ENCODE measurements around the gene CST5. TPM values are rescaled to one million over a fixed set of nuclear protein-coding genes. Genes with fewer than 3 reads are reported as not detected.
A peak's percentile ranks its signal among the peaks of the same experiment; 100 is the strongest.

The CST5 gene, protein sequence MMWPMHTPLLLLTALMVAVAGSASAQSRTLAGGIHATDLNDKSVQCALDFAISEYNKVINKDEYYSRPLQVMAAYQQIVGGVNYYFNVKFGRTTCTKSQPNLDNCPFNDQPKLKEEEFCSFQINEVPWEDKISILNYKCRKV
- not detected for total RNA-seq

DNA sequence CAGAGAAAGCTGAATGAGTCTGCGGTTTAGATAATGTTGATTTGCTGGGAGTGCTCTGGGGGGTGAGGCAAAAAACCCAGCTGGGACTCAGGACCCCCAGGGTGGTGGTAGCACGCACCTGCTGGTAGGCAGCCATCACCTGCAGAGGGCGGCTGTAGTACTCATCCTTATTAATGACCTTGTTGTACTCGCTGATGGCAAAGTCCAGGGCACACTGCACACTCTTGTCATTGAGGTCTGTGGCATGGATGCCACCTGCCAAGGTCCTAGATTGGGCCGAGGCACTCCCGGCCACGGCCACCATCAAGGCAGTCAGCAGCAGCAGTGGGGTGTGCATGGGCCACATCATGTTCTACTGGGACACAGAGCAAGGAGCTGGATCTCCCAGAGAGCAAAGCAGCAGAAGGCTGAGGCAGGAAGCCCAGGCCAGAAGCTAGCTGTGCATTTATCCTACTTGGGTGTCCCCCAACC lies at the start of gene CST5:
Gene CST5, minus strand, starts transcription at position 421 of the 471 bp plus-strand sequence. Its CDS starts 72 bp downstream, at position 349.
- Mint-ChIP-seq H3K4me3 (no peak within 1 kb of the TSS), H3K4me1 (ENCODE audit: low read depth in 2 of 2) (no peaks in the 10 kb centered on the region), H3K27ac (no peak within 1 kb of the TSS), H3K36me3 (no peaks in the 10 kb centered on the region), H3K27me3 (peaks cover 2 to 7% of the 10 kb centered on the region in 2 donors), H3K9me3 (no peaks in the 10 kb centered on the region)
- DNase-seq (ENCODE audit: low spot score) (no peak), ATAC-seq (no peak)

DNA sequence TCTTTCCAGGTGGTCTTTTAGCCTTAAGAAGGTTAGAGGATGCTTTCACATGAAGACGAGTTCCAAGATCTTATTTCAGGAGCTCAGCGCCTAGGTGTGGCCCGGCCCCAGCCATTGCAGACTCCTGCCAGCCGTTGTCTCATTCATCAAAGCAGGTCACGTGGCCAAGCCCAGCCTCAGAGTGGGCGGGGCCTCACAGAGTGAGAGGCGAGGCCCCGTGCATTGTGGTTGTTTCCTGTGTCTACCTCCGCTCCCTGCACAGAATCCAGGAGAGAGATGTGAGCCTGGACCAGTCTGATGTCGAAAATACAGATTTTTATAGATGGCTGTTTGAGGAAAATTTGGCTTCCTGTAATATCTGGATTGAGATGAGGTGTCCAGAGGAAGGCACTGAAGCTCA lies 49.2 kb upstream of the CST5 start:
- no peak for ATAC-seq
- Mint-ChIP-seq H3K36me3 (peaks cover 12% of the 10 kb centered on the region), H3K9me3 (peaks cover 8% of the 10 kb centered on the region), H3K27ac (no peak overlapping the region), H3K4me3 (peak overlapping the region; percentile 55), H3K27me3 (peaks cover 19 to 25% of the 10 kb centered on the region in 2 donors), H3K4me1 (ENCODE audit: low read depth in 2 of 2) (peaks cover 56% of the 10 kb centered on the region in 2 donors)
- no peak for DNase-seq (ENCODE audit: low spot score)

DNA sequence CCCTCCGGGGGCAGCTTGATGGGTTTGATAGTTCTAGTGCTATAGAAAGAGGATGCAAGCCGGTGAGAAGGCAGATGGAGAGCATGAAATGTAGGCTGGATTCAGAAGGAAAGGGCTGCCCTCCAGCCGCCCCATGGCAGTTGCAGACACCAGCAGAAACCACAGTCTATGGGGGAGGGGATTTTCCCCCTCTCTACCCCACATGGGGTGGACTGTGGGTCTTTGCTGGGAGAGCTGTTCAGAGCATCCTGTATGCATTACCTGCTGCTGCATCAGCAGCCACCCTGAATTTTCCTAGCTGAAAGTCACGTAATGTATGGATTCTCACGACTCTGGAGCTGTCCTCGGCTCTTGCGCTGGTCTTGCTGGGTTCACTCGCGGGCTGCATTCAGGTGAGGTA lies 48.8 kb upstream of the CST5 start:
- ATAC-seq: no peak
- peaks cover 56% of the 10 kb centered on the region in 2 donors for H3K4me1 Mint-ChIP-seq (ENCODE audit: low read depth in 2 of 2)
- H3K36me3 Mint-ChIP-seq: peaks cover 12% of the 10 kb centered on the region

DNA sequence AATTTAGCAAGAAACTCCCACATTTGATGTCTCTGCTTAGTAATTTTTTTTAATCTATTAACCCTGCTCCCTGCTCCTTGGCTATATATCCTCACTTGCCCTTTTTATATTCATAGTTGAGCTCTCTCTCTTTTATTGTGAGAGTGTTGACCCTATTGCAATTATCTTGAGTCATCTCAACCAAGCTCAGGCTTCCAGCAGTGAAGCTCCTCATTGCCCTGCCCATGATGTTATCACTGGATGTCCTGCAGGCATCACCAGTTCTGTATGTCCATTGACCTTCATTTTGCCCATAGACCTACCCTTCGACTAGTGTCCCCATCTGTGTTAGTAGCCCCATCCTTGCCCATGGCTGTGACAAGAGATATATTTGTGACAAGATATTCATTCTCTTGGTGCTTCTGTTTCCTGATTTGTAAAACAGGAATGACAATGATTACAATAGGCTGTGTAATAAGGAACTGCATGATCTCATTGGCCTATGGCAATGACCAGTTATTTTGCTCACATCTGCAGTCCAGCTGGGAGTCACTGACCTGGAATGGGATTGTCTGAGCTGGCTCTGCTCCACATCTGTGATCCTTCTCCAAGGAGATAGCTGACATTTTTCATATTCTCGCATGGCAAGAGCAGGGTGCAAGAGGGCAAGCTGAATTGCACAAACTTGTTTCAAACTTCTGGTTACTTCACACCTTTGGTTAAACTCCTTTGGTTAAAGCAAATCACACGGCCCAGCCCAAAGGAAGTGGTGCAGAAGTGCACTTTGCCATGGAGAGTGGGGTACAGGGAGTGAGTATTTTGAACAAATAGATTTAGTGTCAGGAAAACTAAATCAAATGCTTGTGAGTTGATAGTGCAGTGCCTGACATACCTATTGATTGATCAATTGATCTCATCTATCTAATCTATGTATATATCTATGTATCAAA lies 47.7 kb upstream of the CST5 start:
- Mint-ChIP-seq H3K27me3 (peaks cover 19 to 26% of the 10 kb centered on the region in 2 donors), H3K4me1 (ENCODE audit: low read depth in 2 of 2) (peaks cover 53% of the 10 kb centered on the region in 2 donors), H3K4me3 (peak overlapping the region; percentile 55), H3K9me3 (peaks cover 8% of the 10 kb centered on the region), H3K36me3 (peaks cover 12% of the 10 kb centered on the region), H3K27ac (peak overlapping the region in 1 of 2 donors; percentile 11)
- DNase-seq (ENCODE audit: low spot score): no peak
- ATAC-seq: peak in 1 of 2 donors; percentile 54

More for the DNA sequence above, 48.8 kb upstream of the CST5 start:
- Mint-ChIP-seq H3K27ac (peak overlapping the region in 1 of 2 donors; percentile 32), H3K4me3 (peak overlapping the region; percentile 55), H3K27me3 (peaks cover 19 to 25% of the 10 kb centered on the region in 2 donors), H3K9me3 (peaks cover 8% of the 10 kb centered on the region)
- DNase-seq (ENCODE audit: low spot score): no peak

DNA sequence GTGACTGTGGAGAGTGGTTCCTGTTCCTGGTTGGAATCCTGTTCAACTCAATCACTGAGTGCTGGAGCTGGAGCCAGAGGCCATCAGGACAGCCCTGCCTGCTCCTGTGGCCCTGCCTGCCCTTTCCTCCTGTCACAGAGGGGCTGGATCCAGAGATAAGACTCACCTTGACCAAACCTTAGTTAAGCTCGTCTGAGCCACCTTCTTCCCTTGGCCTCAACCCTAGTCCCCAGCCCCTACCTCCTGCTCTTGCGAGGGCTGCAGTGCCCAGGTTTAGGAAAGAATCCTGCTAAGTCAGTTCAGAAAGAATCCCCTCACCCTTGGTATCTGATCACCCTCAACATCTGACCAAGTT lies 47.0 kb upstream of the CST5 start:
- H3K4me1 Mint-ChIP-seq (ENCODE audit: low read depth in 2 of 2): peaks cover 52 to 53% of the 10 kb centered on the region in 2 donors
- ATAC-seq: no peak
- peaks cover 19 to 29% of the 10 kb centered on the region in 2 donors for H3K27me3 Mint-ChIP-seq
- H3K4me3 Mint-ChIP-seq: peak overlapping the region; percentile 55
- peaks cover 12% of the 10 kb centered on the region for H3K36me3 Mint-ChIP-seq
- H3K9me3 Mint-ChIP-seq: peaks cover 8% of the 10 kb centered on the region
- H3K27ac Mint-ChIP-seq: peak overlapping the region in 1 of 2 donors; percentile 11
- DNase-seq (ENCODE audit: low spot score): no peak

DNA sequence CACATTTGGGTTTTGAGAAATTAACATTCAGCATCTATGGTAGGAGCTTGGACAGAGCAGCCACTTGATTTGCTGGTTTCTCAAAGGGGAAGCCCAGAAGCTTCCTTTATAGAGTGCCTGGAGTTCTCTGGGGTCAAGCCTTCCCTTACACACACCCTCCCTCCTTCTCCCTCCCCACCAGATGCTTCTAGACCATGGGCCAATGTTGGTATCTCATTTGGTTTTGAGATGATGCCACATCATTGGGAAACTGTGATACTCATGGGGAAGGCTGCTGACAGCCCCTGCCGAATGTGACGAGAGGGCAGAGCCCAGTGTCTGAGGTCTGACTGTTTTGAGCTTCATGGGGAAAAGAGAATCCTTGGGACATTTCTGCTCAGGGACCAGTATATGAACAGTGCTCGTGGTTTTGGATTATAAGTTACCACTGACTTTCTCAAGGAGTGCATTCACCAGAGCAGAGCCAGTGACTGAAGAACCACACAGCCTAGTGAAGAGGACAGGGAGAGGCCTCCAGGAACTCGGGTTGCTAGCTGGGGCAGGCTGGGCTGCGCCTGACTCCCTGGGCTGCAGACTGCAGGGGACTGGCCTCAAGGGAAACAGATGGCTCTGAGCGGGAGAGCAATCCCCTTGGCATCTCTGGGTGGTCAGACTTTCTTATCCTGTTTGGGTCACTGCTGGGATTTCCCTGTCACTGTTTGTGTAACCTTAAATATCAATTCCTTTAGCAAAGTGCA lies 46.4 kb upstream of the CST5 start:
- ATAC-seq (peak; percentile 19 to 50), DNase-seq (ENCODE audit: low spot score) (no peak)
- H3K4me1 Mint-ChIP-seq (ENCODE audit: low read depth in 2 of 2): peaks cover 53 to 54% of the 10 kb centered on the region in 2 donors
- peaks cover 19 to 29% of the 10 kb centered on the region in 2 donors for H3K27me3 Mint-ChIP-seq
- H3K9me3 Mint-ChIP-seq: peaks cover 8% of the 10 kb centered on the region
- H3K36me3 Mint-ChIP-seq: peaks cover 12% of the 10 kb centered on the region
- H3K27ac Mint-ChIP-seq: no peak overlapping the region
- peak overlapping the region; percentile 55 for H3K4me3 Mint-ChIP-seq

DNA sequence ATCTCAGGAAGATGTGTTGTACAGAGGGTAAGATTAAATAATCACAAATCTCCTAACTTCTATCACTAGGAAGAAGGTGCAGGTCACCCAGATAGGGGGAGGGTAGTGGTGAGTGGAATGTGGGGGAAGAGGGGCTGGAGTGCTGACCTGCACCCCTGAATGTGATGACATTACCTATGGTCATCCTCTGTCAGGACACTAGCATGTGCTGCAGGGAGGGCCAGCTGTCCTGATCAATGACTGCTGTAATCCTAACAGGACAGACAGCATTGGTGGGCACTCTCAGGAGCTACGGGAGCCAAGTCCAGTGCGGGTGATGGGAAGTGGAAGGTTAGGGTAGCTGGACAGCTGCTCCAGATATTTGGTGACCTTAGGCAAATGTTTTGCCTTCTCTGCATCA lies 45.2 kb upstream of the CST5 start:
- Mint-ChIP-seq H3K27me3 (peaks cover 7 to 19% of the 10 kb centered on the region in 2 donors), H3K9me3 (no peaks in the 10 kb centered on the region), H3K4me1 (ENCODE audit: low read depth in 2 of 2) (peaks cover 59 to 62% of the 10 kb centered on the region in 2 donors), H3K36me3 (peaks cover under 1% of the 10 kb centered on the region), H3K4me3 (no peak overlapping the region), H3K27ac (no peak overlapping the region)
- no peak for DNase-seq (ENCODE audit: low spot score)
- no peak for ATAC-seq

DNA sequence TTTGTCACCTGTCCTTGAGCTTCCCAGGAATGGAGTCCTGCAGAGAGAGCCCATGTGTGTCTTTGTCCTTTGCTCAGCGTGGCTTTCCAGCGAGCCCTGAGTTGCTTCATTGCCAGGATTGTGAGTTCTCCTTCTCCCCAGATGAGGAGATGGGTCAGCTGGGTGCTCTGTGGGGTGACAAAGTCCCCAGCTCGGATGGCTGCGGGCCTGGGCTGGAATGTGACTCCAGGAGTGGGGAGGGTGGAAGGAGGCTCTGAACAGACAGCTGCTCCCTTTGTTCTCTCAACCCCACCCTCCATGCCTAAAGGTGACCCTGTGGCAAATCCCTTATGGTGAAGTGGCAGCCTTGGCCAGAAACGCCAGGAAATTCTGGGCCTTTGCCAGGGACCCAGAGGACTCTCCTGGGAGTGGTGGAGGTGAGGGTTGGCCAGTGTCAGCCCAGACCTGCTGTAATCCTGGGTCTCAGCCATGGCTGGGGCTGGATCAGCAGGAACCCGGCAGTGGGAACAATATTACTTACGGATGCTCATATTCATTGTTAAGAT lies 44.4 kb upstream of the CST5 start:
- no peaks in the 10 kb centered on the region for H3K36me3 Mint-ChIP-seq
- no peaks in the 10 kb centered on the region for H3K9me3 Mint-ChIP-seq
- no peak overlapping the region for H3K4me3 Mint-ChIP-seq
- ATAC-seq (no peak), DNase-seq (ENCODE audit: low spot score) (no peak)
- peaks cover 0 to 14% of the 10 kb centered on the region in 2 donors for H3K27me3 Mint-ChIP-seq
- no peak overlapping the region for H3K27ac Mint-ChIP-seq
- peaks cover 57 to 62% of the 10 kb centered on the region in 2 donors for H3K4me1 Mint-ChIP-seq (ENCODE audit: low read depth in 2 of 2)

DNA sequence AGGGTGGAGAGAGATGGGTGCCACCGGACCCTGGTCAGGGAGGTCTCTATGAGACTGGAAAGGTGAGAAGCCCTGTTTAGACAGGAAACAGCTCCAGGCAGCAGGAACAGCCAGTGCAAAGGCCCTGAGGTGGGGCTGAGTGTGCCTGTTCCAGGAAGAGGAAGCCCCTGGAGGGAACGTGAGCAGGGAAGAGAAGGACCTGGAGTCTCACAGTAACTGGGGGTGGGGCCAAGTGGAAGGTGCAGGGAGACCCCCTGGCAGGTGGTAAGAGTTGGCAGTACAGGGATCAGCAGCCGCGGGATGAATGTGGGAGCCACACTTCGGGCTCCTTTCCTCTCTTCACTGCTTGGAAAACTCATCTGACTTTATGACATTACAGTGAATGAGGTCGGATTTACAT lies 43.8 kb upstream of the CST5 start:
- no peak overlapping the region for H3K4me3 Mint-ChIP-seq
- DNase-seq (ENCODE audit: low spot score): no peak
- H3K9me3 Mint-ChIP-seq: no peaks in the 10 kb centered on the region
- ATAC-seq: no peak
- no peak overlapping the region for H3K27ac Mint-ChIP-seq
- H3K27me3 Mint-ChIP-seq: peaks cover 0 to 14% of the 10 kb centered on the region in 2 donors
- H3K36me3 Mint-ChIP-seq: no peaks in the 10 kb centered on the region
- peaks cover 50 to 55% of the 10 kb centered on the region in 2 donors for H3K4me1 Mint-ChIP-seq (ENCODE audit: low read depth in 2 of 2)

DNA sequence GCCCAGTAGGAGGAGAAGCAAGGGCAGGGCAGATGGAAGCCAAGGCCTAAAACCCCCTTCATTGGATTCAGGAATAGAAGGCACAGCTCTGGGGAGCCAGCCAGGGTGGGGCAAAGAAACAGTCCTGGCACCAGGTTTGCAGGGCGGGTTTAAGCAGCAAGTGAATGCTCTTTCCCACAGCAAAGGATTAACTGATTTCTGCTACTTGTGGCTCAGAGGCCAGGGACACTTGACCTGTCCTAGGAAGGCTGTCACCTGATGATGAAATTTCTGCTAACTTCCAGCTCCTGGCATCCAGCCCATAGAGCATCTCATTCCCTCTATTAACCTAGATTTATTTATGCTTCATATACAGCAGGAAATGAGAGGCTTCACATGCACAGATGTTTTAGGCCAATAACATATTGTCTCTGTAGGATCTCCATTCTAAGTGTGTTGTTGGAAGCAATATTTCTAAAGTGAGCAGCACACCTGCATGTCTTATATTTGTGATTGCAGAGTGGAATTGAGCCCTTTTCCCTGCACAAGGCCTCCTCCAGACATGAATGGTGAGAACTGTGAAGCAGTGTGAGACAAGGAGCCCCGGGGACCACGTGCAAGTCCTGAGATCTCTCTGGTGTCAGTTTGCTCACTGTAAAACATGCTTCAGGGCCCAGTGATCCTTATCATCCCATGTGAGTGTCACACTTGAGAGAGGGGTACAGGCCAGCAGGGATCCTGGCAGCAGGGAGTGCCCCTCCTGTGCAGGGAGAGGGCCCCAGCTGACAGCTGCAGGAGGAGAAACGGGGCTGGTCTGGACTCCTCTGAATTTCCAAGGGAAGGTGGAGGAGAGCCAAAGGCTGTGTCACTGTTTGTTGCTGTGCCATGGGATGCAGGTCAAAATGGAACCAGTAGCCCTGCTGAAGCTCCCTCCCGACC lies 41.1 kb upstream of the CST5 start:
- DNase-seq (ENCODE audit: low spot score) (no peak), ATAC-seq (peak in 1 of 2 donors; percentile 4)
- H3K4me1 Mint-ChIP-seq (ENCODE audit: low read depth in 2 of 2): peaks cover 26 to 31% of the 10 kb centered on the region in 2 donors
- no peaks in the 10 kb centered on the region for H3K9me3 Mint-ChIP-seq
- peak overlapping the region; percentile 23 for H3K4me3 Mint-ChIP-seq
- no peaks in the 10 kb centered on the region for H3K36me3 Mint-ChIP-seq
- H3K27me3 Mint-ChIP-seq: peaks cover 0 to 21% of the 10 kb centered on the region in 2 donors
- H3K27ac Mint-ChIP-seq: peak overlapping the region in 1 of 2 donors; percentile 55

DNA sequence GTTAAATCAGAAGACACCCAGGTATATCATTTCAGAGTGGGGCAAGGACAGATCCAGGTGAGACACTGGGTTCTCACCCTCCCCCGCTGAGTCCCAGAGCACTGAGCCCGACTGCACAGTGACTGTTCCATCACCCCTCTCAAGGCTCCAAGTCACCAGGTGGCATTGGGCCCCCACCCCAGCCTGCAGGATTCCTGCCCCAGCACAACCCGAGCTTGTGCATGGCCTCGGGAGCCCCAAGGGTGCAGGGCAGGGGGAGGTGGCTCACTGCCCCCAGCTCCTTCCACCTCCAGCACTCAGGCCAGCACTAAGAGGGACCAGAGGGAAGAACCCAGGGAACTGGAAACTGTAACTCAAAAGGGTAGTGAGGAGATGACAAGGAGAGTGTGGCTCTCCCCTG lies 39.3 kb upstream of the CST5 start:
- no peaks in the 10 kb centered on the region for H3K36me3 Mint-ChIP-seq
- H3K27me3 Mint-ChIP-seq: peaks cover 7 to 18% of the 10 kb centered on the region in 2 donors
- DNase-seq (ENCODE audit: low spot score) (no peak), ATAC-seq (no peak)
- H3K27ac Mint-ChIP-seq: no peak overlapping the region
- no peak overlapping the region for H3K4me3 Mint-ChIP-seq
- H3K9me3 Mint-ChIP-seq: no peaks in the 10 kb centered on the region
- H3K4me1 Mint-ChIP-seq (ENCODE audit: low read depth in 2 of 2): peaks cover 23 to 25% of the 10 kb centered on the region in 2 donors

DNA sequence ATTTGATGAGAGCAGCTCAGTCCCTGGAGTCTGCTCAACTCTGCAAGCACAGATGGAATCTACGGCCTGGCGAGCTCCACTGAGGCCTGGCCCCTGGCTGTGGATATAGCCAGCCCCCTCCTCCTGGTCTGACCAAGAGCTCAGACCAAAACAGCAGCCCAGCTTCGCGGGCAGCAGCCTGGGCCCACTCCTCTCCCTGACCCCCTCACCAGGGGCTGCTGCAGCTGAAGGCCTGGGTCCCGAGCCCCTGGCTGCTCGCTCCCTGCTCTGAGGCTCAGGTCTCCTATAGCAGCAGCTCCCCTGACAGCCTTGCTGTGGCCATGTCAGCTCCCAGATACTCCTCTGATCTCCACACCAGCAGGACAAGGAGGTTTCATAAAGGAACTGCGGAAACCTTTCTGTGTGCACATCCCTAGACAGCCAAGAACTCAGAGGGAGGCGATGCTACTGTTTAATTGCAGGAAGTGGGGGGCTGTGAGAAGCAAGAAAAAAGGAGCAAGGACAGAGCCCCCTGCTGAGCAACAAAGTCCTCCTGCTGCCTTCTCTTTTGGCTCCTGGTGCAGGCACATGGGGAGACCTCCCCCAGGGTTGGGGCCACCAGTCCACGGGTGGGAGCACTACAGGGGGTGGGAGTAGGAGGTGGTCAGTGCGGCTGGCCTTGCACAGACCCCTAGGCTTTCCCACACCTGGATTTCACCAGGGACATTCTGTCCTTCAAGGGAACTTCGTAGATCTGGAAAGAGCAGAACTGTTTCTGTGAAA lies 38.7 kb upstream of the CST5 start:
- no peaks in the 10 kb centered on the region for H3K36me3 Mint-ChIP-seq
- H3K4me1 Mint-ChIP-seq (ENCODE audit: low read depth in 2 of 2): peaks cover 23 to 24% of the 10 kb centered on the region in 2 donors
- ATAC-seq (no peak), DNase-seq (ENCODE audit: low spot score) (no peak)
- H3K9me3 Mint-ChIP-seq: no peaks in the 10 kb centered on the region
- peaks cover 11 to 23% of the 10 kb centered on the region in 2 donors for H3K27me3 Mint-ChIP-seq
- no peak overlapping the region for H3K27ac Mint-ChIP-seq
- H3K4me3 Mint-ChIP-seq: no peak overlapping the region
